Measurements from ENCODE around the gene NFIA. TPM values are rescaled to one million over a fixed set of nuclear protein-coding genes. Genes with fewer than 3 reads are reported as not detected.

NFIA gene
- total and polyA plus RNA-seq, 2 of the 13 experiments (the other 11 are each of a cell fraction or from before 2014, with no cell fraction given): 14.7 to 28.5 TPM

GRCh38 chr1:61301824-61302657, 219.7 kb downstream of the NFIA start (continued):
- TF ChIP-seq STAT5B (CRISPR knock-in tag; IDR thresholded peaks at IDR 0.05) (no peak), ZNF326 (CRISPR knock-in tag; IDR thresholded peaks at IDR 0.05; ENCODE audit: borderline replicate concordance) (no peak), ZZZ3 (CRISPR knock-in tag; IDR thresholded peaks at IDR 0.05; ENCODE audit: borderline replicate concordance) (no peak), KDM5B (CRISPR knock-in tag; IDR thresholded peaks at IDR 0.05; ENCODE audit: borderline replicate concordance) (no peak), ZNF354B (CRISPR knock-in tag; IDR thresholded peaks at IDR 0.05) (no peak), ZNF879 (CRISPR knock-in tag; IDR thresholded peaks at IDR 0.05) (no peak), ZNF850 (CRISPR knock-in tag; conservative IDR thresholded peaks at IDR 0.05) (no peak), ATF4 (CRISPR knock-in tag; IDR thresholded peaks at IDR 0.05) (no peak), ZNF446 (CRISPR knock-in tag; IDR thresholded peaks at IDR 0.05) (no peak), NAIF1 (CRISPR knock-in tag; IDR thresholded peaks at IDR 0.05; ENCODE audit: borderline replicate concordance) (no peak), YEATS4 (CRISPR knock-in tag; IDR thresholded peaks at IDR 0.05; ENCODE audit: borderline replicate concordance) (no peak), ZNF530 (CRISPR knock-in tag; IDR thresholded peaks at IDR 0.05; ENCODE audit: low read depth) (no peak), STAG1 (CRISPR knock-in tag; IDR thresholded peaks at IDR 0.05) (no peak), RAD51 (IDR thresholded peaks at IDR 0.05; ENCODE audit: borderline replicate concordance) (no peak), HNF4A (CRISPR knock-in tag; IDR thresholded peaks at IDR 0.05) (peak; percentile 48), CENPT (CRISPR knock-in tag; IDR thresholded peaks at IDR 0.05; ENCODE audit: low read depth) (no peak), ZFP36 (IDR thresholded peaks at IDR 0.05; ENCODE audit: borderline replicate concordance, low read depth, low read length, partially characterized antibody) (no peak), ZNF282 (IDR thresholded peaks at IDR 0.05; ENCODE audit: partially characterized antibody) (no peak), SAP130 (CRISPR knock-in tag; IDR thresholded peaks at IDR 0.05; ENCODE audit: low read depth) (peak; percentile 51; the same call in 1 of the 2 replicates), ZNF816 (CRISPR knock-in tag; IDR thresholded peaks at IDR 0.05; ENCODE audit: borderline replicate concordance) (no peak), CEBPG (CRISPR knock-in tag; IDR thresholded peaks at IDR 0.05) (0 out of 2 replicates have a peak, but pooled peaks have one; percentile 26), RORA (CRISPR knock-in tag; IDR thresholded peaks at IDR 0.05) (no peak), SIX1 (CRISPR knock-in tag; IDR thresholded peaks at IDR 0.05; ENCODE audit: borderline replicate concordance) (no peak), ATM (IDR thresholded peaks at IDR 0.05; ENCODE audit: borderline replicate concordance) (no peak), MIXL1 (CRISPR knock-in tag; IDR thresholded peaks at IDR 0.05) (0 out of 2 replicates have a peak, but pooled peaks have one; percentile 31), ZSCAN31 (CRISPR knock-in tag; IDR thresholded peaks at IDR 0.05; ENCODE audit: low read depth) (no peak), ZFAT (CRISPR knock-in tag; conservative IDR thresholded peaks at IDR 0.05) (no peak), NR2F2 (IDR thresholded peaks at IDR 0.05; ENCODE audit: borderline replicate concordance, low read depth) (peak; percentile 46; the same call in 1 of the 2 replicates)
- TF ChIP-seq, protein P1, sequence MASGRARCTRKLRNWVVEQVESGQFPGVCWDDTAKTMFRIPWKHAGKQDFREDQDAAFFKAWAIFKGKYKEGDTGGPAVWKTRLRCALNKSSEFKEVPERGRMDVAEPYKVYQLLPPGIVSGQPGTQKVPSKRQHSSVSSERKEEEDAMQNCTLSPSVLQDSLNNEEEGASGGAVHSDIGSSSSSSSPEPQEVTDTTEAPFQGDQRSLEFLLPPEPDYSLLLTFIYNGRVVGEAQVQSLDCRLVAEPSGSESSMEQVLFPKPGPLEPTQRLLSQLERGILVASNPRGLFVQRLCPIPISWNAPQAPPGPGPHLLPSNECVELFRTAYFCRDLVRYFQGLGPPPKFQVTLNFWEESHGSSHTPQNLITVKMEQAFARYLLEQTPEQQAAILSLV (CRISPR knock-in tag; IDR thresholded peaks at IDR 0.05; ENCODE audit: borderline replicate concordance): no peak
- TF ChIP-seq, protein P2, sequence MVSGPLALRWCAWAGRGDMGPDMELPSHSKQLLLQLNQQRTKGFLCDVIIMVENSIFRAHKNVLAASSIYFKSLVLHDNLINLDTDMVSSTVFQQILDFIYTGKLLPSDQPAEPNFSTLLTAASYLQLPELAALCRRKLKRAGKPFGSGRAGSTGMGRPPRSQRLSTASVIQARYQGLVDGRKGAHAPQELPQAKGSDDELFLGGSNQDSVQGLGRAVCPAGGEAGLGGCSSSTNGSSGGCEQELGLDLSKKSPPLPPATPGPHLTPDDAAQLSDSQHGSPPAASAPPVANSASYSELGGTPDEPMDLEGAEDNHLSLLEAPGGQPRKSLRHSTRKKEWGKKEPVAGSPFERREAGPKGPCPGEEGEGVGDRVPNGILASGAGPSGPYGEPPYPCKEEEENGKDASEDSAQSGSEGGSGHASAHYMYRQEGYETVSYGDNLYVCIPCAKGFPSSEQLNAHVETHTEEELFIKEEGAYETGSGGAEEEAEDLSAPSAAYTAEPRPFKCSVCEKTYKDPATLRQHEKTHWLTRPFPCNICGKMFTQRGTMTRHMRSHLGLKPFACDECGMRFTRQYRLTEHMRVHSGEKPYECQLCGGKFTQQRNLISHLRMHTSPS (CRISPR knock-in tag; IDR thresholded peaks at IDR 0.05; ENCODE audit: low read depth): no peak
